Nephron progenitor cell (in vitro differentiated cells): ENCODE results near the gene RAPGEF5.

Experiments used
- DNase-seq: peaks from one replicate; pipeline ENCODE4 v3.0.0; 2021
- H3K27ac Mint-ChIP-seq: 2 replicates; pipeline ENCODE4 v1.8.0; 2021; ENCODE audit warnings: mild to moderate bottlenecking, moderate library complexity, mixed read lengths
- H3K27me3 Mint-ChIP-seq: 2 replicates; pipeline ENCODE4 v1.8.0; 2021; ENCODE audit warnings: mild to moderate bottlenecking, low read depth, mixed read lengths; ENCODE audit not compliant: poor library complexity
- H3K36me3 Mint-ChIP-seq: 2 replicates; pipeline ENCODE4 v1.8.0; 2021; ENCODE audit warnings: low read depth, mixed read lengths
- H3K4me1 Mint-ChIP-seq: 2 replicates; pipeline ENCODE4 v1.8.0; 2021; ENCODE audit warnings: mixed read lengths
- H3K4me3 Mint-ChIP-seq: 2 replicates; pipeline ENCODE4 v1.8.0; 2021; ENCODE audit warnings: mild to moderate bottlenecking, moderate library complexity, mixed read lengths
- H3K9me3 Mint-ChIP-seq: 2 replicates; pipeline ENCODE4 v1.8.0; 2021; ENCODE audit warnings: mild to moderate bottlenecking, moderate library complexity, mixed read lengths
- TF ChIP-seq, protein P1 (sequence below): fragments of 200-600 bp; sonication (generic); IDR thresholded peaks from 2 replicates; pipeline ENCODE4 v1.5.0; 2021; ENCODE audit warnings: antibody characterized with exemption

Gene RAPGEF5

GRCh38 chr7:22216832-22217475 is 140.0 kb downstream of the RAPGEF5 start:
- TF ChIP-seq, protein P1, sequence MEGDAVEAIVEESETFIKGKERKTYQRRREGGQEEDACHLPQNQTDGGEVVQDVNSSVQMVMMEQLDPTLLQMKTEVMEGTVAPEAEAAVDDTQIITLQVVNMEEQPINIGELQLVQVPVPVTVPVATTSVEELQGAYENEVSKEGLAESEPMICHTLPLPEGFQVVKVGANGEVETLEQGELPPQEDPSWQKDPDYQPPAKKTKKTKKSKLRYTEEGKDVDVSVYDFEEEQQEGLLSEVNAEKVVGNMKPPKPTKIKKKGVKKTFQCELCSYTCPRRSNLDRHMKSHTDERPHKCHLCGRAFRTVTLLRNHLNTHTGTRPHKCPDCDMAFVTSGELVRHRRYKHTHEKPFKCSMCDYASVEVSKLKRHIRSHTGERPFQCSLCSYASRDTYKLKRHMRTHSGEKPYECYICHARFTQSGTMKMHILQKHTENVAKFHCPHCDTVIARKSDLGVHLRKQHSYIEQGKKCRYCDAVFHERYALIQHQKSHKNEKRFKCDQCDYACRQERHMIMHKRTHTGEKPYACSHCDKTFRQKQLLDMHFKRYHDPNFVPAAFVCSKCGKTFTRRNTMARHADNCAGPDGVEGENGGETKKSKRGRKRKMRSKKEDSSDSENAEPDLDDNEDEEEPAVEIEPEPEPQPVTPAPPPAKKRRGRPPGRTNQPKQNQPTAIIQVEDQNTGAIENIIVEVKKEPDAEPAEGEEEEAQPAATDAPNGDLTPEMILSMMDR: no peak
- peaks cover 17% of the 10 kb centered on the region for H3K9me3 Mint-ChIP-seq
- no peaks in the 10 kb centered on the region for H3K4me1 Mint-ChIP-seq
- H3K4me3 Mint-ChIP-seq: no peak overlapping the region
- no peak for DNase-seq
- peaks cover 14% of the 10 kb centered on the region for H3K27me3 Mint-ChIP-seq
- peaks cover 13% of the 10 kb centered on the region for H3K36me3 Mint-ChIP-seq
- H3K27ac Mint-ChIP-seq: no peak overlapping the region

GRCh38 chr7:22216309-22216708 is 140.6 kb downstream of the RAPGEF5 start:
- H3K27me3 Mint-ChIP-seq: peaks cover 10% of the 10 kb centered on the region
- peaks cover 10% of the 10 kb centered on the region for H3K9me3 Mint-ChIP-seq
- no peak overlapping the region for H3K4me3 Mint-ChIP-seq
- H3K4me1 Mint-ChIP-seq: no peaks in the 10 kb centered on the region
- DNase-seq: no peak
- H3K36me3 Mint-ChIP-seq: peaks cover 8% of the 10 kb centered on the region
- no peak overlapping the region for H3K27ac Mint-ChIP-seq
- TF ChIP-seq, protein P1: no peak

GRCh38 chr7:22214000-22214399 is 143.0 kb downstream of the RAPGEF5 start:
- no peaks in the 10 kb centered on the region for H3K9me3 Mint-ChIP-seq
- peaks cover 14% of the 10 kb centered on the region for H3K4me1 Mint-ChIP-seq
- no peaks in the 10 kb centered on the region for H3K36me3 Mint-ChIP-seq
- H3K27me3 Mint-ChIP-seq: peaks cover 10% of the 10 kb centered on the region
- TF ChIP-seq, protein P1: no peak
- no peak overlapping the region for H3K27ac Mint-ChIP-seq
- H3K4me3 Mint-ChIP-seq: no peak overlapping the region
- DNase-seq: no peak

DNA sequence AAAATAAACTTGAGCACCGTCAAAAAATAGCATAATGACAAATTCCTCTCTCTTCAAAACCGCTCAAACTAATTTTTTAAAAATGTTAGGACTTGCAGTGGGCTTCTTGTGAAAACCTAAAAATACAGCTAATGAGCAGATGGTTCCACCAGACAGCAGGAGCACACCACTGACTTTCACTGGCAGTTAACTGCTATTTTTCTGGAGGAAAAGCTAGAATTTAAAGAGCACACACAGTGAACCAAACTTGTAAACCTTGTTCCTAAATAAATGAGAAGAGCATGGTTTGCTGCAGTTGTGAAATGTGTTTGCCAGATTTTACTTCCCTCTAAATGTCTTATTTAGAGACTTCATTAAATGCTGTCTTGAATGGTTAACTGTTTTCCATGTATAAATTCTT is 143.9 kb downstream of the RAPGEF5 start:
- peaks cover 14% of the 10 kb centered on the region for H3K4me1 Mint-ChIP-seq

DNA sequence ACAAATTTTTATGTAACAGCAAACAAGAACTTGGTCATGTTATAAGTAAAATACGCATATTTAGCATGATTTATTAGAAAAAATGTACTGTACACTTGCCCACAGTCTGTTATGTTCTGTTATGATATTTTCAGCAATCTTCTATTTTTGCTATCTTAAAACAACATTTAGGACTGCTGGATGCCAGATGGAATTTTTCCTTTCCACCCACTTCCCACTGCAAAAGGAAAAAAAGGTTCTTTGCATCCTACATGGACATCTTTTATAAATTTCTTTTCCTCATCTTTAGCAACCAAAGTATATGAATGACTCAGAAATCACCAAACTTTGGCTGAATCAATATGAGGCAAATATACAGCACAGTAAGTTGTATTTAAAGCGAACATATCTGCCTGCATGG is 146.0 kb downstream of the RAPGEF5 start:
- H3K4me3 Mint-ChIP-seq: no peak overlapping the region
- DNase-seq: no peak
- TF ChIP-seq, protein P1: no peak
- H3K27ac Mint-ChIP-seq: no peak overlapping the region
- H3K4me1 Mint-ChIP-seq: peaks cover 14% of the 10 kb centered on the region
- H3K27me3 Mint-ChIP-seq: peaks cover 5% of the 10 kb centered on the region
- no peaks in the 10 kb centered on the region for H3K9me3 Mint-ChIP-seq
- no peaks in the 10 kb centered on the region for H3K36me3 Mint-ChIP-seq

More for the DNA sequence above, 143.9 kb downstream of the RAPGEF5 start:
- Mint-ChIP-seq H3K4me3 (no peak overlapping the region), H3K9me3 (no peaks in the 10 kb centered on the region), H3K27me3 (peaks cover 10% of the 10 kb centered on the region), H3K36me3 (no peaks in the 10 kb centered on the region), H3K27ac (no peak overlapping the region)
- TF ChIP-seq, protein P1: no peak
- DNase-seq: no peak

- no peaks in the 10 kb centered on the region for H3K9me3 Mint-ChIP-seq
These were observed 146.6 kb downstream of the RAPGEF5 start for GRCh38 chr7:22210355-22210754.

More at GRCh38 chr7:22210355-22210754, 146.6 kb downstream of the RAPGEF5 start:
- Mint-ChIP-seq H3K4me3 (no peak overlapping the region), H3K4me1 (peaks cover 14% of the 10 kb centered on the region), H3K27me3 (peaks cover 5% of the 10 kb centered on the region), H3K27ac (no peak overlapping the region), H3K36me3 (no peaks in the 10 kb centered on the region)
- TF ChIP-seq, protein P1: no peak
- DNase-seq: no peak
